ENCODE results near the gene CYP2C18.

CYP2C18 gene

GRCh38 chr10:94725871-94726270, 42.3 kb downstream of the CYP2C18 start:
- ATAC-seq (ENCODE audit: insufficient read depth, low read depth) (no peak), DNase-seq (no peak)
- H2AFZ ChIP-seq (ENCODE audit: low read depth, low read length), result no peak overlapping the region
- no peaks in the 10 kb centered on the region for H3K79me2 ChIP-seq (ENCODE audit: insufficient read depth, low read length)
- no peak overlapping the region for H3K4me3 ChIP-seq (ENCODE audit: low read depth in 1 of 2, low read length in 2 of 2)
- no peak overlapping the region for H3K4me2 ChIP-seq (ENCODE audit: insufficient read depth, low read length)
- H3K27me3 ChIP-seq (ENCODE audit: insufficient read depth, low read length, poor library complexity), result no peaks in the 10 kb centered on the region
- no peaks in the 10 kb centered on the region for H3K36me3 ChIP-seq (ENCODE audit: insufficient read depth, low read length)
- TF ChIP-seq CTCF (IDR thresholded peaks at IDR 0.05; ENCODE audit: borderline replicate concordance, extremely low read depth, low read length, poor library complexity, severe bottlenecking) (no peak), EZH2 (IDR thresholded peaks at IDR 0.05; ENCODE audit: borderline replicate concordance, low read depth, low read length, severe bottlenecking) (no peak)
- H4K20me1 ChIP-seq (ENCODE audit: insufficient read depth, low read length), result no peaks in the 10 kb centered on the region
- H3K9me3 ChIP-seq (ENCODE audit: insufficient read depth, low read length, severe bottlenecking), result no peaks in the 10 kb centered on the region
- H3K4me1 ChIP-seq (ENCODE audit: insufficient read depth, low read length), result no peaks in the 10 kb centered on the region
- H3K9ac ChIP-seq (ENCODE audit: low read depth, low read length), result no peak overlapping the region
- H3K27ac ChIP-seq (ENCODE audit: low read length), result no peak overlapping the region

DNA sequence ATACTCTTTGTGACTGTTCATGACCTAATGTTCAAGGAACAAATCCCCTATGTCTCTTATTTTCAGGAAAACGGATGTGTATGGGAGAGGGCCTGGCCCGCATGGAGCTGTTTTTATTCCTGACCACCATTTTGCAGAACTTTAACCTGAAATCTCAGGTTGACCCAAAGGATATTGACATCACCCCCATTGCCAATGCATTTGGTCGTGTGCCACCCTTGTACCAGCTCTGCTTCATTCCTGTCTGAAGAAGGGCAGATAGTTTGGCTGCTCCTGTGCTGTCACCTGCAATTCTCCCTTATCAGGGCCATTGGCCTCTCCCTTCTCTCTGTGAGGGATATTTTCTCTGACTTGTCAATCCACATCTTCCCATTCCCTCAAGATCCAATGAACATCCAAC, 51.7 kb downstream of the CYP2C18 start:
- Histone ChIP-seq H3K9me3 (ENCODE audit: insufficient read depth, low read length, severe bottlenecking) (no peaks in the 10 kb centered on the region), H3K27ac (ENCODE audit: low read length) (no peak overlapping the region), H3K4me2 (ENCODE audit: insufficient read depth, low read length) (no peak overlapping the region), H4K20me1 (ENCODE audit: insufficient read depth, low read length) (no peaks in the 10 kb centered on the region), H3K4me1 (ENCODE audit: insufficient read depth, low read length) (no peaks in the 10 kb centered on the region), H3K36me3 (ENCODE audit: insufficient read depth, low read length) (no peaks in the 10 kb centered on the region), H2AFZ (ENCODE audit: low read depth, low read length) (no peak overlapping the region), H3K9ac (ENCODE audit: low read depth, low read length) (no peak overlapping the region), H3K79me2 (ENCODE audit: insufficient read depth, low read length) (no peaks in the 10 kb centered on the region), H3K4me3 (ENCODE audit: low read depth in 1 of 2, low read length in 2 of 2) (no peak overlapping the region), H3K27me3 (ENCODE audit: insufficient read depth, low read length, poor library complexity) (no peaks in the 10 kb centered on the region)
- TF ChIP-seq CTCF (IDR thresholded peaks at IDR 0.05; ENCODE audit: borderline replicate concordance, extremely low read depth, low read length, poor library complexity, severe bottlenecking) (no peak), EZH2 (IDR thresholded peaks at IDR 0.05; ENCODE audit: borderline replicate concordance, low read depth, low read length, severe bottlenecking) (no peak)
- DNase-seq (no peak), ATAC-seq (ENCODE audit: insufficient read depth, low read depth) (no peak)

GRCh38 chr10:94738588-94738987, 55.1 kb downstream of the CYP2C18 start:
- H4K20me1 ChIP-seq (ENCODE audit: insufficient read depth, low read length), result no peaks in the 10 kb centered on the region
- H3K27me3 ChIP-seq (ENCODE audit: insufficient read depth, low read length, poor library complexity), result no peaks in the 10 kb centered on the region
- H3K4me3 ChIP-seq (ENCODE audit: low read depth in 1 of 2, low read length in 2 of 2), result no peak overlapping the region
- no peaks in the 10 kb centered on the region for H3K36me3 ChIP-seq (ENCODE audit: insufficient read depth, low read length)
- no peak overlapping the region for H3K4me2 ChIP-seq (ENCODE audit: insufficient read depth, low read length)
- no peak overlapping the region for H2AFZ ChIP-seq (ENCODE audit: low read depth, low read length)
- DNase-seq (no peak), ATAC-seq (ENCODE audit: insufficient read depth, low read depth) (no peak)
- no peaks in the 10 kb centered on the region for H3K9me3 ChIP-seq (ENCODE audit: insufficient read depth, low read length, severe bottlenecking)
- H3K27ac ChIP-seq (ENCODE audit: low read length), result no peak overlapping the region
- TF ChIP-seq CTCF (IDR thresholded peaks at IDR 0.05; ENCODE audit: borderline replicate concordance, extremely low read depth, low read length, poor library complexity, severe bottlenecking), result no peak
- TF ChIP-seq EZH2 (IDR thresholded peaks at IDR 0.05; ENCODE audit: borderline replicate concordance, low read depth, low read length, severe bottlenecking), result no peak
- H3K4me1 ChIP-seq (ENCODE audit: insufficient read depth, low read length), result no peaks in the 10 kb centered on the region
- H3K9ac ChIP-seq (ENCODE audit: low read depth, low read length), result no peak overlapping the region
- H3K79me2 ChIP-seq (ENCODE audit: insufficient read depth, low read length), result no peaks in the 10 kb centered on the region

DNA sequence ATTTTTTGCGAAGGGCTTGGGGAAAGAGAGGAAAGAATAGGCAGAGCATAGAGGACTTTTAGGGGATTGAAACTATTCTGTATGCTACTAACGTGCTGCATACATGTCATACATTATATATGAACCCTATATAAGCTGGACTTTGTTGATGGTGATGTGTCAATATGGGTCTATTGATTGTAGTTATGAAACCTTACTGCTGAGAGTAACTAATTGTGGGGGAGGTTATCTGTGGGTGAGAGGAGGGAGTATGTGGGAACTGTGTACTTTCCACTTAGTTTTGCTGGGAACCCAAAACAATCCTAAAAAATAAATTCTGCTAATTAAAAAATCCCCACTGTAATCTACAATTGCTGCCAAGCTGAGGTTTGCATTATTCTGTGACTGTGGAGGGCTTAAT, 63.6 kb downstream of the CYP2C18 start:
- Histone ChIP-seq H3K4me3 (ENCODE audit: low read depth in 1 of 2, low read length in 2 of 2) (no peak overlapping the region), H3K9me3 (ENCODE audit: insufficient read depth, low read length, severe bottlenecking) (no peaks in the 10 kb centered on the region), H3K27me3 (ENCODE audit: insufficient read depth, low read length, poor library complexity) (no peaks in the 10 kb centered on the region), H3K27ac (ENCODE audit: low read length) (no peak overlapping the region), H2AFZ (ENCODE audit: low read depth, low read length) (no peak overlapping the region), H3K36me3 (ENCODE audit: insufficient read depth, low read length) (no peaks in the 10 kb centered on the region), H3K9ac (ENCODE audit: low read depth, low read length) (no peak overlapping the region), H3K4me1 (ENCODE audit: insufficient read depth, low read length) (no peaks in the 10 kb centered on the region), H3K4me2 (ENCODE audit: insufficient read depth, low read length) (no peak overlapping the region), H3K79me2 (ENCODE audit: insufficient read depth, low read length) (no peaks in the 10 kb centered on the region), H4K20me1 (ENCODE audit: insufficient read depth, low read length) (no peaks in the 10 kb centered on the region)
- no peak for ATAC-seq (ENCODE audit: insufficient read depth, low read depth)
- DNase-seq, result no peak
- TF ChIP-seq CTCF (IDR thresholded peaks at IDR 0.05; ENCODE audit: borderline replicate concordance, extremely low read depth, low read length, poor library complexity, severe bottlenecking), result no peak
- no peak for TF ChIP-seq EZH2 (IDR thresholded peaks at IDR 0.05; ENCODE audit: borderline replicate concordance, low read depth, low read length, severe bottlenecking)

Measured in DND-41 (cell line).